HEK293 (cell line): ENCODE results near the gene ZNF783.
A peak's percentile ranks its signal among the peaks of the same experiment; 100 is the strongest.

Experiments
- HOXD13 ChIP-seq: sonication (generic); formaldehyde crosslinking; IDR thresholded peaks from 2 replicates; pipeline ENCODE4 v1.8.0; 2022; ENCODE audit warnings: missing genetic modification reagents, borderline replicate concordance
- MZF1 ChIP-seq: fragments of 450-650 bp; formaldehyde crosslinking; IDR thresholded peaks from 2 replicates; pipeline ENCODE4 v1.5.1; 2017; ENCODE audit warnings: missing biosample characterization, missing genetic modification characterization, borderline replicate concordance
- PRDM2 ChIP-seq: fragments of 450-650 bp; formaldehyde crosslinking; IDR thresholded peaks from 2 replicates; pipeline ENCODE4 v1.5.1; 2016; ENCODE audit warnings: missing biosample characterization, missing genetic modification characterization, borderline replicate concordance
- SP2 ChIP-seq: fragments of 450-650 bp; formaldehyde crosslinking; IDR thresholded peaks from 2 replicates; pipeline ENCODE4 v1.5.1; 2016; ENCODE audit warnings: missing biosample characterization, missing genetic modification characterization
- ZBTB1 ChIP-seq: fragments of 450-650 bp; formaldehyde crosslinking; IDR thresholded peaks from 2 replicates; pipeline ENCODE4 v1.5.1; 2016; ENCODE audit warnings: missing biosample characterization, missing genetic modification characterization
- ZFP3 ChIP-seq: fragments of 450-650 bp; formaldehyde crosslinking; IDR thresholded peaks from 2 replicates; pipeline ENCODE4 v1.5.1; 2016; ENCODE audit warnings: low read depth, missing biosample characterization, missing genetic modification characterization
- ZNF114 ChIP-seq: fragments of 450-650 bp; formaldehyde crosslinking; IDR thresholded peaks from 2 replicates; pipeline ENCODE4 v1.5.0; 2017; ENCODE audit warnings: missing biosample characterization, missing genetic modification characterization
- ZNF148 ChIP-seq: fragments of 450-650 bp; formaldehyde crosslinking; IDR thresholded peaks from 2 replicates; pipeline ENCODE4 v1.5.0; 2017; ENCODE audit warnings: missing biosample characterization, missing genetic modification characterization, borderline replicate concordance
- ZNF202 ChIP-seq: fragments of 450-650 bp; formaldehyde crosslinking; IDR thresholded peaks from 2 replicates; pipeline ENCODE4 v1.5.1; 2016; ENCODE audit warnings: missing biosample characterization, missing genetic modification characterization, borderline replicate concordance
- ZNF223 ChIP-seq: fragments of 450-650 bp; formaldehyde crosslinking; IDR thresholded peaks from 2 replicates; pipeline ENCODE4 v1.5.1; 2016; ENCODE audit warnings: missing biosample characterization, missing genetic modification characterization
- ZNF292 ChIP-seq: fragments of 450-650 bp; formaldehyde crosslinking; IDR thresholded peaks from 2 replicates; pipeline ENCODE4 v1.5.1; 2016; ENCODE audit warnings: low read depth, missing biosample characterization, missing genetic modification characterization, borderline replicate concordance
- ZNF311 ChIP-seq: fragments of 450-650 bp; formaldehyde crosslinking; IDR thresholded peaks from 2 replicates; pipeline ENCODE4 v1.5.1; 2017; ENCODE audit warnings: missing biosample characterization, missing genetic modification characterization, borderline replicate concordance
- ZNF530 ChIP-seq: fragments of 450-650 bp; formaldehyde crosslinking; IDR thresholded peaks from 2 replicates; pipeline ENCODE4 v1.5.1; 2016; ENCODE audit warnings: low read depth, missing biosample characterization, missing genetic modification characterization
- ZNF580 ChIP-seq: fragments of 450-650 bp; formaldehyde crosslinking; IDR thresholded peaks from 2 replicates; pipeline ENCODE4 v1.5.1; 2016; ENCODE audit warnings: missing biosample characterization, missing genetic modification characterization
- ZNF639 ChIP-seq: fragments of 450-650 bp; formaldehyde crosslinking; IDR thresholded peaks from 2 replicates; pipeline ENCODE4 v1.5.1; 2016; ENCODE audit warnings: missing biosample characterization, missing genetic modification characterization
- ZNF704 ChIP-seq: fragments of 450-650 bp; formaldehyde crosslinking; IDR thresholded peaks from 2 replicates; pipeline ENCODE4 v1.5.1; 2016; ENCODE audit warnings: missing biosample characterization, missing genetic modification characterization
- ZNF76 ChIP-seq: fragments of 450-650 bp; formaldehyde crosslinking; IDR thresholded peaks from 2 replicates; pipeline ENCODE4; 2016; ENCODE audit warnings: low read depth, missing biosample characterization, missing genetic modification characterization, borderline replicate concordance
- ZNF843 ChIP-seq: fragments of 450-650 bp; formaldehyde crosslinking; IDR thresholded peaks from 2 replicates; pipeline ENCODE4 v1.5.1; 2016; ENCODE audit warnings: missing biosample characterization, missing genetic modification characterization
- TF ChIP-seq, protein P1 (sequence below): fragments of 450-650 bp; formaldehyde crosslinking; IDR thresholded peaks from 2 replicates; pipeline ENCODE4 v1.5.1; 2016; ENCODE audit warnings: missing biosample characterization, missing genetic modification characterization
- TF ChIP-seq, protein P2 (sequence below): fragments of 450-650 bp; formaldehyde crosslinking; conservative IDR thresholded peaks from 2 replicates; pipeline ENCODE4 v1.5.1; 2016; ENCODE audit warnings: low read depth, missing biosample characterization, missing genetic modification characterization

Gene ZNF783

DNA sequence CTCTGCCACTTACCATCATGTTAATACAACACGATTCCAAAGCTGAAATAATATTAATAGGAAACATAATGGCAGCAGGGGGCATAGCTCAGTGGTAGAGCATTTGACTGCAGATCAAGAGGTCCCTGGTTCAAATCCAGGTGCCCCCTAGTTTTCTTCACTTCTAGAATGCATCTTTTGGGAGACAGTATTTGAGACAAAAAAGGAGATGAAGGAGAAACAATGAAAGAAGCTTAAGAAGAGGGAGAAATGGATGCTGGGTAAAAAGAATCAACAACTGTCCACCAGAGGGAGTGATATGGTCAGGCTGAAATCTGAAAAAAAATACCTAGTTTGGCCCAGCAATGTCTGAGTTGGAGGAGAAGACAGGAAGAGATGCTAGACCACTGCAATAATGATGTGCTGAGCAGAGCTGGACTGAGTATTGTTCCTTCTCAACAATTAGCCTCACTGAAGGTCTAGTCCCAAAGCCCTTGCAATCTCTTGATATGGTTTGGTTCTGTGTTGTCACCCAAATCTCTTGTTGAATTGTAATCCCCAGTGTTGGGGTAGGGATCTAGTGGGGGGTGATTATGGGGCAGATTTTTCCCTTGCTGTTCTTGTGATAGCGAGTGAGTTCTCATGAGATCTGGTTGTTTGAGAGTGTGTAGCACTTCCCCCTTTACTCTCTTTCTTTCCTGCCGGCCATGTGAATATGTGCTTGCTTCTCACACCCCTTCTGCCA lies 48.3 kb downstream of the ZNF783 start (continued):
- TF ChIP-seq PRDM2 (no peak), ZBTB1 (tag by site-specific recombination) (no peak), ZNF148 (tag by site-specific recombination) (no peak), ZNF76 (peak; percentile 71; the same call in 1 of the 2 replicates), HOXD13 (CRISPR knock-in tag) (no peak), MZF1 (tag by site-specific recombination) (0 out of 2 replicates have a peak, but pooled peaks have one; percentile 61), ZNF202 (tag by site-specific recombination) (no peak), ZNF311 (tag by site-specific recombination) (0 out of 2 replicates have a peak, but pooled peaks have one; percentile 58), ZNF292 (tag by site-specific recombination) (no peak), ZNF639 (tag by site-specific recombination) (peak; percentile 39; the same call in 1 of the 2 replicates), ZNF580 (tag by site-specific recombination) (0 out of 2 replicates have a peak, but pooled peaks have one; percentile 14), ZNF530 (tag by site-specific recombination) (no peak), ZNF843 (tag by site-specific recombination) (no peak), ZNF704 (tag by site-specific recombination) (no peak), SP2 (tag by site-specific recombination) (no peak), ZNF114 (tag by site-specific recombination) (no peak), ZFP3 (tag by site-specific recombination) (no peak), ZNF223 (tag by site-specific recombination) (no peak)
- TF ChIP-seq, protein P1, sequence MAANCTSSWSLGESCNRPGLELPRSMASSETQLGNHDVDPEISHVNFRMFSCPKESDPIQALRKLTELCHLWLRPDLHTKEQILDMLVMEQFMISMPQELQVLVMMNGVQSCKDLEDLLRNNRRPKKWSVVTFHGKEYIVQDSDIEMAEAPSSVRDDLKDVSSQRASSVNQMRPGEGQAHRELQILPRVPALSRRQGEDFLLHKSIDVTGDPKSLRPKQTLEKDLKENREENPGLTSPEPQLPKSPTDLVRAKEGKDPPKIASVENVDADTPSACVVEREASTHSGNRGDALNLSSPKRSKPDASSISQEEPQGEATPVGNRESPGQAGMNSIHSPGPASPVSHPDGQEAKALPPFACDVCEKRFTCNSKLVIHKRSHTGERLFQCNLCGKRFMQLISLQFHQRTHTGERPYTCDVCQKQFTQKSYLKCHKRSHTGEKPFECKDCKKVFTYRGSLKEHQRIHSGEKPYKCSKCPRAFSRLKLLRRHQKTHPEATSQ: no peak
- TF ChIP-seq, protein P2, sequence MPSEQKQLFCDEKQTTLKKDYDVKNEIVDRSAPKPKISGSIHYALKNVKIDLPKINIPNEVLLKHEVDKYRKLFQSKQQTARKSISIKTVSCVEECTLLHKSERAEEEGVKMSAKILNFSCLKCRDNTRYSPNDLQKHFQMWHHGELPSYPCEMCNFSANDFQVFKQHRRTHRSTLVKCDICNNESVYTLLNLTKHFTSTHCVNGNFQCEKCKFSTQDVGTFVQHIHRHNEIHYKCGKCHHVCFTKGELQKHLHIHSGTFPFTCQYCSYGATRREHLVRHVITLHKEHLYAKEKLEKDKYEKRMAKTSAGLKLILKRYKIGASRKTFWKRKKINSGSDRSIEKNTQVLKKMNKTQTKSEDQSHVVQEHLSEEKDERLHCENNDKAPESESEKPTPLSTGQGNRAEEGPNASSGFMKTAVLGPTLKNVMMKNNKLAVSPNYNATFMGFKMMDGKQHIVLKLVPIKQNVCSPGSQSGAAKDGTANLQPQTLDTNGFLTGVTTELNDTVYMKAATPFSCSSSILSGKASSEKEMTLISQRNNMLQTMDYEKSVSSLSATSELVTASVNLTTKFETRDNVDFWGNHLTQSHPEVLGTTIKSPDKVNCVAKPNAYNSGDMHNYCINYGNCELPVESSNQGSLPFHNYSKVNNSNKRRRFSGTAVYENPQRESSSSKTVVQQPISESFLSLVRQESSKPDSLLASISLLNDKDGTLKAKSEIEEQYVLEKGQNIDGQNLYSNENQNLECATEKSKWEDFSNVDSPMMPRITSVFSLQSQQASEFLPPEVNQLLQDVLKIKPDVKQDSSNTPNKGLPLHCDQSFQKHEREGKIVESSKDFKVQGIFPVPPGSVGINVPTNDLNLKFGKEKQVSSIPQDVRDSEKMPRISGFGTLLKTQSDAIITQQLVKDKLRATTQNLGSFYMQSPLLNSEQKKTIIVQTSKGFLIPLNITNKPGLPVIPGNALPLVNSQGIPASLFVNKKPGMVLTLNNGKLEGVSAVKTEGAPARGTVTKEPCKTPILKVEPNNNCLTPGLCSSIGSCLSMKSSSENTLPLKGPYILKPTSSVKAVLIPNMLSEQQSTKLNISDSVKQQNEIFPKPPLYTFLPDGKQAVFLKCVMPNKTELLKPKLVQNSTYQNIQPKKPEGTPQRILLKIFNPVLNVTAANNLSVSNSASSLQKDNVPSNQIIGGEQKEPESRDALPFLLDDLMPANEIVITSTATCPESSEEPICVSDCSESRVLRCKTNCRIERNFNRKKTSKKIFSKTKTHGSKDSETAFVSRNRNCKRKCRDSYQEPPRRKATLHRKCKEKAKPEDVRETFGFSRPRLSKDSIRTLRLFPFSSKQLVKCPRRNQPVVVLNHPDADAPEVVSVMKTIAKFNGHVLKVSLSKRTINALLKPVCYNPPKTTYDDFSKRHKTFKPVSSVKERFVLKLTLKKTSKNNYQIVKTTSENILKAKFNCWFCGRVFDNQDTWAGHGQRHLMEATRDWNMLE (tag by site-specific recombination): no peak
